GM18507 (cell line): ENCODE measurements around the gene CCDC88B.
A peak's percentile ranks its signal among the peaks of the same experiment; 100 is the strongest.

Experiments
- DNase-seq: peaks from one replicate; pipeline ENCODE4 v3.0.0; 2011; ENCODE audit warnings: low read depth; ENCODE audit not compliant: insufficient read length; ENCODE audit errors: extremely low spot score
- FAIRE-seq: peaks from 2 replicates; lab custom pipeline; 2011; peaks lifted over from hg19 to GRCh38; lab: Jason Lieb, UNC

CCDC88B gene

DNA sequence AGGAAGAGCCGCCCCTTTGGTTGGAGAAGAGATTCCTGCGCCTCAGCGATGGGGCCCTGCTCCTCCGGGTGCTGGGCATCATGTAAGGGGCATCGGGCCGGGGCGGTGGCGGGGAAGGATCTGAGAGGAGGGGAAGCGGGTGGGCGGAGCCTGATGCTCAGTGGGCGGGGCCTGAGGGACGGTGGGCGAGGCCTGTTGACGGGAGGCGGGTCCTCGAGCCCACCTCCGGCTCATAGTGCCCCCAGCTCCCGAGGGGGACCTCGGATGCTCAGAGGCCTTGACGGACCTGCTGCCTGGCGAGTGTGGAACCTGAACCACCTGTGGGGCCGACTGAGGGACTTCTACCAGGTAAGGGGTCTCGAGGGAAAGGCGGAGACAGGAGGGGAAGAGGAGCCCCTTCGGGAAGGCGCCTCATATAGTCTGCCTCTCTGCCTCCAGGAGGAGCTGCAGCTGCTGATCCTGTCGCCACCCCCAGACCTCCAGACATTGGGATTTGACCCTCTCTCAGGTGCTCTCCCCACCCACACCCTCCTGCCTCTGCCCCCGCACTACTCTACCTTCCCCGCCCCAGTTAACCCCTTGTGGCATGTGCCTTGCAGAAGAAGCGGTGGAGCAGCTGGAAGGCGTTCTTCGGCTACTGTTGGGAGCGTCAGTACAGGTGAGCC, 799 bp downstream of the CCDC88B start:
- peak; percentile 85 for FAIRE-seq

GRCh38 chr11:64341429-64341828, 1.4 kb downstream of the CCDC88B start:
- no peak for FAIRE-seq

More for the DNA sequence above, 799 bp downstream of the CCDC88B start:
- peak; percentile 66 for DNase-seq

DNA sequence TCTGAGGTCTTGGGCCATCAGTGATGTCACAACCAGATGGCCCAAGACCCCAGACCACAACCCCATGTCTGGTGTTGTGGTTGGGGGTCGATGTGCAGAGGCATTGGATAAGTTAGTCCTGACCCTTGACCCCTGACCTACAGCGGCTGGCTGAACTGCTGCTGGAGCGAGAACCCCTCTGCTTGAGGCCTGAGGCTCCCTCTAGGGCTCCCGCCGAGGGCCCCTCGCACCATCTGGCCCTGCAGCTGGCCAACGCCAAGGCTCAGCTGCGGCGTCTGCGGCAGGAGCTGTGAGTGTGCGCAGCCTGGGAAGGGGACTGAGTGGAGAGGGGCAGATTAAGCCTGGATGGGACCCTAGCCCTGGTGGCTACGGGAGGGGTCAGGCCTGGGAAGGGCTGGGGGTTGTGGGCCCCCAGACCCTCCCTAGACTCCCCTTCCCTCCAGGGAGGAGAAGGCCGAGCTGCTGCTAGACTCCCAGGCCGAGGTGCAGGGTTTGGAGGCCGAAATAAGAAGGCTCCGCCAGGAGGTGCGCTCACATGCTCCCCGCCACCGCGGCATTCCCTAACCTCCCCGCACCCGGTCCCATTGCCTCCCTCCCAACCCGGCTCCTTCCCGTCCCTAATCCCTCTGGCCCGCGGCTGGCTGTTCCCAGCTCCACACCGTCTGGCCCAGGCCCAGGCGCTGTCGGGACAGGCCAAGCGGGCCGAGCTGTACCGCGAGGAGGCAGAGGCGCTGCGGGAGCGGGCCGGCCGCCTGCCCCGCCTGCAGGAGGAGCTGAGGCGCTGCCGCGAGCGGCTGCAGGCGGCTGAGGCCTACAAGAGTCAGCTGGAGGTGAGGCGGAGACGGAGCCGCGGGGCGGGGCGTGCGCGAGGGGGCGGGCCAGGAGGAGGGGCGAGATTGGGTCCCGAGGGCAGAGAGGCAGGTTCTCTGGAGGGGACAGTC, 2.1 kb downstream of the CCDC88B start:
- DNase-seq (peak; percentile 88), FAIRE-seq (peak; percentile 83)

More at GRCh38 chr11:64341429-64341828, 1.4 kb downstream of the CCDC88B start:
- no peak for DNase-seq

DNA sequence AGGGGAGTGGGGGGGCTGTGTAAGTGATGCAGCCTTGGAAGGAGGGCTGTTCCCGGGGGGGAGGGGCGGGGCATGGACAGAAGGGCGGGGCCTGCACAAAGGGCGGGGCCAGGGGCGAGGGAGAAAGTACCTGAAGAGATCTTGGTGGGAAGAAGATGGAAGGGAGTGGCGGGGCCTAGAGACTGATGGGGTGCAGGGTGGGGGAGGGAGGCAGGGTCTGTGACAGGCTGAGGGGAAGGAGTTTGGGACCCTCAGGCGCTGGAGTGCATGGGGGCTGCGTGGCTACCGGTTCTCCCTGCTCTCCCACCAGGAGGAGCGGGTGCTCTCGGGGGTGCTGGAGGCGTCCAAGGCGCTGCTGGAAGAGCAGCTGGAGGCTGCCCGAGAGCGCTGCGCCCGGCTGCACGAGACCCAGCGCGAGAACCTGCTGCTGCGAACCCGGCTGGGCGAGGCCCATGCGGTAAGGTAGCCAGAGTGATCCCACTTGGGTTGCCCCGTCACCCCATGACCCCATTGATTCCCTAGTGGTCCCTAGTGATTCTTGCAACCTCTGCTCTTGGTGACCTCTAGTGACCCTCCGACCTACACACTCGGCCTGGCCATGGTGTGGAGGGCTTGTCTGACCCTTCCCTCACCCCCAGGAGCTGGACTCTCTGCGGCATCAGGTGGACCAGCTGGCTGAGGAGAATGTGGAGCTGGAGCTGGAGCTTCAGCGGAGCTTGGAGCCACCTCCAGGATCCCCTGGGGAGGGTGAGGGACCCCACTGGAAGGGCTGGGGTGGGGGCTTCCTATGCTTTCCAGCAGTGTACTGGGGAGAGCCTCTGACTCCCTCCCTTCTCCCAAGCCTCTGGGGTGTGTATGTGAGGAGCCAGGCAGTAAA, 3.1 kb downstream of the CCDC88B start:
- FAIRE-seq: no peak

GRCh38 chr11:64343767-64344559, 4.0 kb downstream of the CCDC88B start:
- no peak for FAIRE-seq
- DNase-seq: no peak

More for the DNA sequence above, 3.1 kb downstream of the CCDC88B start:
- DNase-seq: no peak

- DNase-seq (no peak), FAIRE-seq (no peak)
These were observed 4.8 kb downstream of the CCDC88B start for GRCh38 chr11:64344787-64345186.

GRCh38 chr11:64347193-64347867, 7.3 kb downstream of the CCDC88B start:
- FAIRE-seq: no peak

GRCh38 chr11:64348383-64349024, 8.5 kb downstream of the CCDC88B start:
- FAIRE-seq (no peak), DNase-seq (no peak)

More at GRCh38 chr11:64347193-64347867, 7.3 kb downstream of the CCDC88B start:
- DNase-seq: no peak

- FAIRE-seq (no peak), DNase-seq (no peak)
These were observed 9.0 kb downstream of the CCDC88B start for GRCh38 chr11:64349025-64349387.

DNA sequence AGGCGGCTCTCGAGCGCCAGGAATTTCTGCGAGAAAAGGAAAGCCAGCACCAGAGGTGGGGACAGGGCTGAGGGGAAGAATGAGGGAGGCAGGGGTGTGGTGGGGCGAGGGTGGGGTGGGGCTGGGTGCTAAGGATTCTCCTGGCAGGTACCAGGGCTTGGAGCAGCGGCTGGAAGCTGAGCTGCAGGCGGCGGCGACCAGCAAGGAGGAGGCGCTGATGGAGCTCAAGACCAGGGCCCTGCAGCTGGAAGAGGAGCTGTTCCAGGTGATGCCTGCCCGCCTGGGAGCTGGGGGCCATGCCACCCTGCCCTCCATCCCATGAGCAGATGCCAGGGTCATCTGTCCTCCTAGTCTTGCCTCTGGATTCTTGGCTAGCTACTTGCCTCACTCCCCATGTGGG, 9.4 kb downstream of the CCDC88B start:
- DNase-seq (no peak), FAIRE-seq (no peak)

- no peak for DNase-seq
- FAIRE-seq: no peak
These were observed 11.2 kb downstream of the CCDC88B start for GRCh38 chr11:64351136-64351631.

GRCh38 chr11:64352099-64352994, 12.3 kb downstream of the CCDC88B start:
- DNase-seq: no peak
- FAIRE-seq: no peak

GRCh38 chr11:64352995-64353714, 13.2 kb downstream of the CCDC88B start:
- no peak for FAIRE-seq
- no peak for DNase-seq

DNA sequence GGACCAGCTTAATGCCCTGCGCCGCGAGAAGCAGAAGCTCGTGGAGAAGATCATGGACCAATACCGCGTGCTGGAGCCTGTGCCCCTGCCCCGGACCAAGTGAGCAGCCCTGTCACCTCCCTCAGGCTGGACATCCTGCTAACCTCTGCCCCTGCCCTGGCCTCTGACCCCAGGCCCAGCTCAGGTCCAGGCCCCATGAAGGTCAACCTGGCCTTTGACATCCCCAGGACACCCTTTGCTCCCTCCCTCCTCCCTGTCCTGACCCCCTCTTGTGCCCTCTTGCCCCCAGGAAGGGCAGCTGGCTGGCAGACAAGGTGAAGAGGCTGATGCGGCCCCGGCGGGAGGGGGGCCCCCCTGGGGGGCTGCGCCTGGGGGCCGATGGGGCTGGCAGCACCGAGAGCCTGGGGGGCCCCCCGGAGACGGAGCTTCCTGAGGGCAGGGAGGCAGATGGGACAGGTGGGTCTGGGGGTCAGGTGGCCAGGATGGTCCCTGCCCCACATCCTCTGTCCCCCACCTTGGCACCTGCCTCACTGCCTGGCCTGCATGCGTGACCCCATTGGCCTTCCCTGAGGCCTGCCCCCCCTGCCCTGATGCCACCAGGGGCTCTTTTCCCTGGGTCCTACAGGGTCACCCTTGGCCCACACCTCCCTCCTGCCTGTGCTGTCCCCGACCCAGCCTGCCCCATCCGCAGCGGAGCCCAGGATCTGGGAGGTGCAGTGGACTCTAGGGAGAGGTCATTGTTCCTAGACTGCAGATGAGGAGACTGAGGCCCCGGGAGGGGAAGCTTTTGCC, 13.9 kb downstream of the CCDC88B start:
- DNase-seq (no peak), FAIRE-seq (no peak)

- DNase-seq (no peak), FAIRE-seq (no peak)
These were observed 15.3 kb downstream of the CCDC88B start for GRCh38 chr11:64355078-64355940.
